AG09319 (cell line): Measurements from ENCODE around the gene LRRTM2.

Experiments used
- DNase-seq: peaks from one replicate; pipeline ENCODE4 v3.0.0-alpha.2; 2010; ENCODE audit warnings: low read depth; ENCODE audit errors: extremely low read depth
- TF ChIP-seq, protein P1 (sequence below): IDR thresholded peaks from 2 replicates; pipeline ENCODE4 v1.5.1; 2011; ENCODE audit warnings: low read depth, mild to moderate bottlenecking, inconsistent platforms, low read length, moderate library complexity

Gene LRRTM2

DNA sequence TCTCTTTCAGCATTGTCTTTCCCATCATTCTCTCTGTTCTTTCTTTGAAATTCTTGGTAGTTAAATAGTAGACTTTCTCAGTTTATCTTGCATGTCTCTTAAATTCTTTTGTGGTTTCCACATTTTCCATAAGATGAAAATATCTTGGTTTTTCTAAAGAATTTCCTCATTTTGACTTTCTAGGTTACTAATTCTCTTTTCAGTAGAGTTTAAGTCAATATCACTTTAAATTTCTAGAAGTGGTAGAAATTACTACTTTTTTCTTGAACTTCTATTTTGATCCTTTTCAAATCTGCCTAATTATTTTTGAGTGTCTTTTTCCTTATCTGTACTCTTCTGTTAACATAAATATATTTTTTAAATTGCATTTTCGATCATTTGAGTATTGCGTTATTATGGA is 23.6 kb upstream of the LRRTM2 start:
- no peak for DNase-seq

DNA sequence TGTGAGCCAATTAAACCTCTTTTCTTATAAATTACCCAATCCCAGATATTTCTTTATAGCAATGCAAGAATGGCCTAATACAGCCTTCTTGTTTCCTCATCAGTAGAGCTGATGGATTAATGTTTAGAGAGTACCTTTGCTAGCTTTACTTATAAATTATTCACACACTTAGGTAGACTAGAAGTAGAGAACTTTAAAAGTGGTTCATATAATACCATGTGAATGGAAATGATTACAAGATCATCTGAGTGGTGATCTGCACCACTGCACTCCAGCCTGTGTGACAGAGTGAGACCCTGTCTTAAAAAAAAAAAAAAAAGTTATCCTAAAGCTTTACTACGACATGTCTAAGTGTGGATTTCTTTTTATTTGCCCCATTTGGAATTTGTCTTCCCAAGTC is 23.2 kb upstream of the LRRTM2 start:
- TF ChIP-seq, protein P1, sequence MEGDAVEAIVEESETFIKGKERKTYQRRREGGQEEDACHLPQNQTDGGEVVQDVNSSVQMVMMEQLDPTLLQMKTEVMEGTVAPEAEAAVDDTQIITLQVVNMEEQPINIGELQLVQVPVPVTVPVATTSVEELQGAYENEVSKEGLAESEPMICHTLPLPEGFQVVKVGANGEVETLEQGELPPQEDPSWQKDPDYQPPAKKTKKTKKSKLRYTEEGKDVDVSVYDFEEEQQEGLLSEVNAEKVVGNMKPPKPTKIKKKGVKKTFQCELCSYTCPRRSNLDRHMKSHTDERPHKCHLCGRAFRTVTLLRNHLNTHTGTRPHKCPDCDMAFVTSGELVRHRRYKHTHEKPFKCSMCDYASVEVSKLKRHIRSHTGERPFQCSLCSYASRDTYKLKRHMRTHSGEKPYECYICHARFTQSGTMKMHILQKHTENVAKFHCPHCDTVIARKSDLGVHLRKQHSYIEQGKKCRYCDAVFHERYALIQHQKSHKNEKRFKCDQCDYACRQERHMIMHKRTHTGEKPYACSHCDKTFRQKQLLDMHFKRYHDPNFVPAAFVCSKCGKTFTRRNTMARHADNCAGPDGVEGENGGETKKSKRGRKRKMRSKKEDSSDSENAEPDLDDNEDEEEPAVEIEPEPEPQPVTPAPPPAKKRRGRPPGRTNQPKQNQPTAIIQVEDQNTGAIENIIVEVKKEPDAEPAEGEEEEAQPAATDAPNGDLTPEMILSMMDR, result no peak
- no peak for DNase-seq

More for the DNA sequence above, 23.6 kb upstream of the LRRTM2 start:
- TF ChIP-seq, protein P1, result no peak

DNA sequence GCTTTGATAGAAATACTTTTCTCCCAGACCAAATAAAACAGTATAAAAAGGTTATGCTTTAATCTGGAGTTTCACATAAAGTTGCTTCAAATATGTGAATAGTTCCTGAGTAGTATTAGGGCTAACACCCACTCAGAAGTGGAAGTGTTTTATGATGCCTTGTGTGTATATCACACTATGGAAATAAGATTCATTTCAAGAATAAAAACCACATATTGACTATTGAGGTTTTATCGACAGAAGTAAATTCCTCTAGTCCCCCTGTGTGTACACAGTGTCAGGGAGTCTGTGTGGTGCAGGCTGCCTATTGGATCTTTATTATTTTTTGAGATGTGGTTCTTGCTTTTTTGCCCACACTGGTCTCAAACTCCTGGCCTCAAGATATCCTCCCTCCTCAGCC is 20.8 kb upstream of the LRRTM2 start:
- TF ChIP-seq, protein P1, result no peak
- no peak for DNase-seq

DNA sequence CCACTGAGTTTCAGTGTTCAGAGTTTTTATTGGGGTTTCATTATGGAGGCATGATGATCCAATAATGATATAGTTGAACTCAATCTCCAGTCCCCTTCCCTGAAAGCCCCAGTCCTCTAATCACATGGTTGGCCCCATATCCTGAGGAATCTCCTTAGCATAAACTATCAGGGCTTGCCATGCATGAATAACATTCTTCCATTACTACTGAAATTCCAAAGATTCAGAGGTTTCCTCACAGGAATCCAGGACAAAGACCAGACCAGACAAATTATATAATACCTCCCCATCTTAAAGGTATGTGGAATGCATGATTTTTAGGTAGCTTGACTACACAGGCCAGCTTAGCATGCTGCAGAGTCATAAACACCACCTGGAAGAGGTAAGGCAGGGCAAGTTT is 15.5 kb upstream of the LRRTM2 start:
- TF ChIP-seq, protein P1, result no peak

DNA sequence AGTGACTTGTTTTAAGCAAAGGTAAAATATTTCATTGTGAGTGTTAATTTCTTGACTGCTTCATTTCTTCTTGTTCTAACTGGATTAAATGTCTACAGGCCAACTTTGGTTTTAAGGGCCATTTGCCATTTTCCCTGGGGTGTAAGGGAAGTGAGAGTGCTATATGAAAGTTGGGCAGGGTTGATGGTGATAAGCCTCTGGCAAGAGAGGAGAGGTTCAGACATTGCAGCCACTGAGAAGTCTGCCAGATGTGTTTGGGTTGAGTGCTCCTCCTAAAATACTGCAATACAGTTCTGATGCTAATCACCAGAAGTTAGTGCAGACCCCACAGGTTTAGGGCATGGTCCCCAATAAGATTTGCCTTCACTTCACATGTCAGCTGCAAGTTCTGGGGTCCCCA is 14.9 kb upstream of the LRRTM2 start:
- TF ChIP-seq, protein P1, result no peak

More for the DNA sequence above, 15.5 kb upstream of the LRRTM2 start:
- DNase-seq, result no peak

DNA sequence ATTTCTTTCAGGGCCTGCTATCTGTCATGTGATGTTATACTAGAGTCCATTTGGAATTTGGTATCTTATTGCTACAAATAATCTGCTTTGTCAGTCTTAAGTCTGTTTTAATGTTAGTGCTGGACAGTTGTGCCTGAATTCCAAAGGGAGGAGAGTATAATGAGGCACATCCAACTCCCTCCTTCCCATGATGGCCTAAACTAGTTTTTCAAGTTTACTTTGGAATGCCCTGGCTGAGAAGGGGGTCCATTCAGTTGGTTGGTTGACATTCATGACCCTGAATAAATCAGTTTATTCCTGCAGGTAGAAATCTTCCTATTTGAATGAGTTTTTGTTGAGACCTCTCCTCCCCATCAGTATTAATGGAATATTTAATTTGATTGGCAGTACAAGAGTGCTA is 9.4 kb upstream of the LRRTM2 start:
- TF ChIP-seq, protein P1, result no peak
- DNase-seq, result no peak

More for the DNA sequence above, 14.9 kb upstream of the LRRTM2 start:
- no peak for DNase-seq

DNA sequence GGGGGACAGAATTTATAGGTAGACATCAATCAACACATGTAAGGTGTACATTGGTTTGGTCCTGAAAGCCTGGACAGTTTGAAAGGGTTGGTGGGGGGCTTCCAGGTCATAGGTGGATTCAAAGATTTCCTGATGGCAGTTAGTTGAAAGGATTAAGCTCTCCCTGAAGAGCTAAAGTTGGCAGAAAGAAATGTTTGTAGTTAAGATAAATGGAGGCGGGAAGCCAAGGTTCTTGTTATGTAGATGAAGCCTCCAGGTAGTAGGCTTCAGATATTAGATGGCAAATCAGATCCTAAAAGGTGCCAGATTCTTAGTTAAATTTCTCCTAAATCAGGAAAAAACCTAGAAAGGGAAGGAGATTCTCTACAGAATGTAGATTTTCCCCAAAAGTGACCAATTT is 9.0 kb upstream of the LRRTM2 start:
- DNase-seq, result no peak
- TF ChIP-seq, protein P1, result no peak
